ENCODE data around the gene ITPRIP. TPM values are rescaled to one million over a fixed set of nuclear protein-coding genes. Genes with fewer than 3 reads are reported as not detected.
A peak's percentile ranks its signal among the peaks of the same experiment; 100 is the strongest.

Gene ITPRIP
- polyA plus RNA-seq, 1 of the 3 experiments (the other 2 are of a cell fraction): 22.1 TPM

DNA sequence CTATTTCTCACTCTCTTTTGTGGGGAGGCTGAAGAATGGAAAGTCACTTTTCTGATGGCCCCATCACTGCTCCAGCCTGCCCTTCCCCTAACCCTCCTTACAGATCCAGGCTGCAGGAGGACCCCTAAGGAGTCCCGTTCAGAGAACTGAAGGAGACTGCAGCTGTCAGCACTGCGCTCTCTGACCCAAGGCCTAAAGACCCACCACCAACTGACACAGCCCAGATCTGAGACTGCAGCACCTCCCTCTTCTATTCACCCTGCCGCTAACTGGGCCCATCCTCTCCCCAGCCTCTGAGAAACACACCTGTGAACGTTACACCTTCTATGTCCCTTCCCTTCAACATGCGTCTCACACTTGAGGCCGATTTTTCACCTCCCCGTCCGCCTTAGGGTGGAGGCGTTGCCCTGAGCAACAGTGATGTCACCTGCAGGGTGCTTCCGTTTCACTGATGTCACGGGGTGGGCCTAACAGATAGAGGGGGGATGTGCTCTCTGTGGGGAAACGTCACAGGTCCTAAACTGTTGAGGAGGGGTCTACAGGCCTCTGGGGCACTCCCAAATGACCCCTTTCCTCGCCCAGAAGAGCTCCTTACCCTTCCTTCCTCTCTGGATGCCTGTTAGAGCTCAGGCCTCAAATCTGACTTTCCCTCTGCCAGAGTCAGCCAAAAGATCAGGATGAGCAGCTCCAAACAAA is 5.1 kb downstream of the ITPRIP start:
- Histone ChIP-seq H2AFZ (ENCODE audit: low read depth) (no peak overlapping the region), H3K4me1 (ENCODE audit: control insufficient read depth in 1 of 2, insufficient read depth in 2 of 2, low read depth in 1 of 2, low read length in 1 of 2) (peaks cover 53 to 58% of the 10 kb centered on the region in 2 experiments), H3K9me3 (no peaks in the 10 kb centered on the region), H4K20me1 (ENCODE audit: insufficient read depth) (peaks cover 25% of the 10 kb centered on the region), H3K79me2 (ENCODE audit: insufficient read depth) (peaks cover 87% of the 10 kb centered on the region), H3K27me3 (ENCODE audit: insufficient read depth) (no peaks in the 10 kb centered on the region), H3K27ac (ENCODE audit: low read depth in 2 of 2, low read length in 1 of 2) (peak overlapping the region in 1 of 2 experiments; percentile 96; a peak in 2 of 4 replicates), H3F3A (replicated peaks; ENCODE audit: insufficient read depth) (peaks cover 52% of the 10 kb centered on the region), H3K4me2 (0 out of 2 replicates have a peak overlapping the region, but pooled peaks have one; percentile 17), H3K9ac (no peak overlapping the region), H3K9me2 (no peaks in the 10 kb centered on the region), H3K36me3 (replicated peaks in 1 of 2; ENCODE audit: control insufficient read depth in 1 of 2, insufficient read depth in 2 of 2, low read length in 1 of 2) (no peaks in the 10 kb centered on the region), H3K4me3 (ENCODE audit: low read depth in 2 of 2, low read length in 1 of 2) (no peak overlapping the region)
- CTCF ChIA-PET: interaction anchor here (1.4 to 7.7 kb wide), 4 partner anchors 11 to 248 kb away, joined by 3 to 65 read pairs (median 20); no protein-coding TSS in a partner anchor
- POLR2A ChIA-PET: no interaction called here
- 93% methylated on average over 11 of the region's 13 CpGs for WGBS (ENCODE audit: low lambda C conversion rate)
- TF ChIP-seq, protein P1, sequence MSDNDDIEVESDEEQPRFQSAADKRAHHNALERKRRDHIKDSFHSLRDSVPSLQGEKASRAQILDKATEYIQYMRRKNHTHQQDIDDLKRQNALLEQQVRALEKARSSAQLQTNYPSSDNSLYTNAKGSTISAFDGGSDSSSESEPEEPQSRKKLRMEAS (IDR thresholded peaks at IDR 0.05; ENCODE audit: low read depth): no peak
- TF ChIP-seq NRF1 (IDR thresholded peaks at IDR 0.05; ENCODE audit: low read depth, low read length): no peak
- no peak for TF ChIP-seq RFX5 (IDR thresholded peaks at IDR 0.05; ENCODE audit: low read length)
- peak; percentile 7 for DNase-seq

DNA sequence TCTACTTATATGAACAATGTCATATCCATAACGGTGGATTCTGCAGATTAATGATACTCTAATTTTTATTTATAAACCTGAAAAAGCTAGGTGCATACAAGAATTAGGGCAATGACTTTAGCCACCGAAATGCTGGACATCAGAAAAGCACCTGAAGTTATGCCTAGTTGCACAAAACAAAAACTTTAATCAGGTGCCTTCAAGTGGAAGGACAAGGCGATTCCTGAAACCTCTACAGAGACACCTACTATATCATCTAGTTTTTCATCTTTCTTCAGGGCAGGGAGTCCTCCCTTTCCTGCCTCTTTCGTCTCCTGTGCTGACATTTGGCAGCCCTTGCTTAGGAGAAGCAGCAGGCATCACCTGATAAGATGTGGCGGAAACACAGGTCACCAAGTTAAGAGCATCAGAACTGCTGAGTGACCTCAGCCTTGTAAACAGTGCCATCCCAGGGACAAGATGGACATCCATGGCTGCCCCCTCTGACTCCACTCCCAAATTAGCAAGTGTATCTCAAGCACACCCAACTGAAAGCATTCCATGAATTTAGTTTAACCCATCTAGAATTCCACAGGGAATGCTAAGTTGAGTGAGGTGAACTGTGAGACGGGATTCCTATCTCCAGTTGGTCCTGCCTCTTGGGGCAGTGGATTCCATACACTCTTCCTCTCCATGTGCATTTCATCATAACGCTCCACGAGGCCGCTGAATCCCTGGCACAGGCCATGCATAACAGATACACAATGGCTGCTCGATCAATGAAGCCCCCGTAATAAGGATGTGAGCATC is 5.8 kb downstream of the ITPRIP start:
- WGBS (ENCODE audit: low lambda C conversion rate): 88% methylated on average over 11 of the region's 11 CpGs
- Histone ChIP-seq H3K27ac (ENCODE audit: low read depth in 2 of 2, low read length in 1 of 2) (peak overlapping the region; percentile 64 to 96; a peak in 3 of 4 replicates), H3K36me3 (replicated peaks in 1 of 2; ENCODE audit: control insufficient read depth in 1 of 2, insufficient read depth in 2 of 2, low read length in 1 of 2) (no peaks in the 10 kb centered on the region), H3K9me3 (no peaks in the 10 kb centered on the region), H3K4me1 (ENCODE audit: control insufficient read depth in 1 of 2, insufficient read depth in 2 of 2, low read depth in 1 of 2, low read length in 1 of 2) (peaks cover 60 to 63% of the 10 kb centered on the region in 2 experiments), H4K20me1 (ENCODE audit: insufficient read depth) (peaks cover 25% of the 10 kb centered on the region), H3K27me3 (ENCODE audit: insufficient read depth) (no peaks in the 10 kb centered on the region), H3K79me2 (ENCODE audit: insufficient read depth) (peaks cover 87% of the 10 kb centered on the region), H3K4me2 (peak overlapping the region; percentile 69), H3F3A (replicated peaks; ENCODE audit: insufficient read depth) (peaks cover 54% of the 10 kb centered on the region), H2AFZ (ENCODE audit: low read depth) (no peak overlapping the region), H3K9ac (peak overlapping the region; percentile 83; the same call in 1 of the 2 replicates), H3K4me3 (ENCODE audit: low read depth in 2 of 2, low read length in 1 of 2) (no peak overlapping the region), H3K9me2 (no peaks in the 10 kb centered on the region)
- TF ChIP-seq TEAD4 (IDR thresholded peaks at IDR 0.05; ENCODE audit: borderline replicate concordance, insufficient read depth) (no peak), TAF1 (IDR thresholded peaks at IDR 0.05; ENCODE audit: borderline replicate concordance, low read depth, low read length) (no peak), FOXM1 (IDR thresholded peaks at IDR 0.05; ENCODE audit: low read depth) (no peak), NRF1 (IDR thresholded peaks at IDR 0.05; ENCODE audit: low read depth, low read length) (no peak), NFIC (IDR thresholded peaks at IDR 0.05; ENCODE audit: borderline replicate concordance) (no peak)
- TF ChIP-seq, protein P2, sequence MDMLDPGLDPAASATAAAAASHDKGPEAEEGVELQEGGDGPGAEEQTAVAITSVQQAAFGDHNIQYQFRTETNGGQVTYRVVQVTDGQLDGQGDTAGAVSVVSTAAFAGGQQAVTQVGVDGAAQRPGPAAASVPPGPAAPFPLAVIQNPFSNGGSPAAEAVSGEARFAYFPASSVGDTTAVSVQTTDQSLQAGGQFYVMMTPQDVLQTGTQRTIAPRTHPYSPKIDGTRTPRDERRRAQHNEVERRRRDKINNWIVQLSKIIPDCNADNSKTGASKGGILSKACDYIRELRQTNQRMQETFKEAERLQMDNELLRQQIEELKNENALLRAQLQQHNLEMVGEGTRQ (IDR thresholded peaks at IDR 0.05; ENCODE audit: borderline replicate concordance, low read depth, low read length): no peak
- ChIA-PET CTCF (interaction anchor here (0.6 to 7.7 kb wide), 4 partner anchors 11 to 27 kb away, joined by 3 to 38 read pairs (median 7); partner anchors contain the start of gene CFAP58), POLR2A (no interaction called here)
- no peak for DNase-seq

All from SK-N-SH (cell line).